Activated B cell treated with CpG ODN at 0.5 μM for 24 hours (primary cell): ENCODE measurements around the gene IFI27L1. TPM values are rescaled to one million over a fixed set of nuclear protein-coding genes. Genes with fewer than 3 reads are reported as not detected.

Source experiments
- ATAC-seq: fragments of 200-7000 bp; cut with Tn5 transposase; one replicate; pipeline ENCODE4 v1.10.0; 2021; ENCODE audit warnings: low read depth, mild to moderate bottlenecking, moderate library complexity
- CTCF ChIA-PET: fragments of 350-600 bp; sonication (Branson Sonifier 250); formaldehyde crosslinking; loops from one replicate; lab custom pipeline; 2021; ENCODE audit warnings: antibody characterized with exemption; lab: Charles Lee
- POLR2A ChIA-PET: fragments of 350-600 bp; sonication (Branson Sonifier 250); formaldehyde crosslinking; loops from one replicate; lab custom pipeline; 2021; ENCODE audit warnings: antibody characterized with exemption; lab: Charles Lee
- DNase-seq: peaks from one replicate; pipeline ENCODE4 v3.0.0; 2022
- H3K27ac Mint-ChIP-seq: one replicate; pipeline ENCODE4 v1.8.0; 2020; ENCODE audit warnings: mixed read lengths
- H3K27me3 Mint-ChIP-seq: one replicate; pipeline ENCODE4 v1.8.0; 2021; ENCODE audit warnings: mixed read lengths
- H3K36me3 Mint-ChIP-seq: one replicate; pipeline ENCODE4 v1.8.0; 2021; ENCODE audit warnings: low read depth, mixed read lengths
- H3K4me1 Mint-ChIP-seq: one replicate; pipeline ENCODE4 v1.8.0; 2021; ENCODE audit warnings: mixed read lengths
- H3K4me3 Mint-ChIP-seq: one replicate; pipeline ENCODE4 v1.8.0; 2020; ENCODE audit warnings: mild to moderate bottlenecking, mixed read lengths
- H3K9me3 Mint-ChIP-seq: one replicate; pipeline ENCODE4 v1.8.0; 2020; ENCODE audit warnings: mixed read lengths
- intact Hi-C: fragments of 100-400 bp; cut with micrococcal nuclease; formaldehyde crosslinking; loops from one replicate; pipeline ENCODE4 v1.15.1; 2024
- total RNA-seq: library from RNA; stranded (reverse); gene quantifications from 2 replicates; pipeline ENCODE4 v1.2.3, GENCODE V29; 2022
- TF ChIP-seq, protein P1 (sequence below): fragments of 200-600 bp; IDR thresholded peaks from one replicate; pipeline ENCODE4 v1.8.0; 2022; ENCODE audit warnings: antibody characterized with exemption, mild to moderate bottlenecking

Gene IFI27L1
- total RNA-seq, 1 donor from 2014 or later = 9.2 TPM

DNA sequence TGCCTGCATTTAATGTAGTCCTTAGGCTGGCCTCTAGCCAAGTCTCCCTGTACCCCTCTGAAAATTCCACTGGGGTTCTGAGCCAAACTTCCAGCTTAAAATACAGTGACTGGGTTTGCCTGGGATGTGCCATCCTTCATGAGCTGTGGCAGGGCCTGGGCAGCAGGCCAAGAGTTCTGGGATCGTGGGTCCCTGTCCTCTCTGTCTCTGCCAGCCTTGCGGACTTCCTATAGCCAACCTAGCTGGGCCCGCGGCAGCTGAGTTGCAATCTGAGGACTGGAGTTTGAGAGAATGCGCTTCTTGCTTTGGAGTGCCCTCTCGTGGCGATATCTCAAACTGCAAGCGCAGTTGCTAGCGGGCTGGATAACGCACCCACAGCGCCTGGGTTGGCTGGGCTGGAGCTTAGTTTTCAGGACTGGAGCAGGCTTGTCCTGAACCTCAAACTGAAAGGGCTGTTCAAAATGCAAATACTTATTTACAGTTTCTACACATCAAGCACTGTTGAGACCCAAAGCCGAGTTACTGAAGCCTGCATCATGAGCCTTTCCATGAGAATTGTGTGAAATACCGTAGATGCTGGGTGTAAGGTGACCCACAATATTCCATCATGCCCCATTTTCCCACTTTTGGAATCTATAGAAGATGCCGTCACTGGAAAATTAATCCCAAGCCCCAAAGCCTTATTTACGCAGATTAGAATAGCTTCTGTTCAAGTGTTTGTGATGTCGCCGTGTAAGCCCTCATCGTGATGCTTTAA lies 55.6 kb downstream of the IFI27L1 start:
- H3K36me3 Mint-ChIP-seq = no peaks in the 10 kb centered on the region
- no peak overlapping the region for H3K27ac Mint-ChIP-seq
- TF ChIP-seq, protein P1, sequence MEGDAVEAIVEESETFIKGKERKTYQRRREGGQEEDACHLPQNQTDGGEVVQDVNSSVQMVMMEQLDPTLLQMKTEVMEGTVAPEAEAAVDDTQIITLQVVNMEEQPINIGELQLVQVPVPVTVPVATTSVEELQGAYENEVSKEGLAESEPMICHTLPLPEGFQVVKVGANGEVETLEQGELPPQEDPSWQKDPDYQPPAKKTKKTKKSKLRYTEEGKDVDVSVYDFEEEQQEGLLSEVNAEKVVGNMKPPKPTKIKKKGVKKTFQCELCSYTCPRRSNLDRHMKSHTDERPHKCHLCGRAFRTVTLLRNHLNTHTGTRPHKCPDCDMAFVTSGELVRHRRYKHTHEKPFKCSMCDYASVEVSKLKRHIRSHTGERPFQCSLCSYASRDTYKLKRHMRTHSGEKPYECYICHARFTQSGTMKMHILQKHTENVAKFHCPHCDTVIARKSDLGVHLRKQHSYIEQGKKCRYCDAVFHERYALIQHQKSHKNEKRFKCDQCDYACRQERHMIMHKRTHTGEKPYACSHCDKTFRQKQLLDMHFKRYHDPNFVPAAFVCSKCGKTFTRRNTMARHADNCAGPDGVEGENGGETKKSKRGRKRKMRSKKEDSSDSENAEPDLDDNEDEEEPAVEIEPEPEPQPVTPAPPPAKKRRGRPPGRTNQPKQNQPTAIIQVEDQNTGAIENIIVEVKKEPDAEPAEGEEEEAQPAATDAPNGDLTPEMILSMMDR = no peak
- ChIA-PET POLR2A (interaction anchor here (0.9 kb wide), 1 partner anchor 100 kb away, joined by 4 read pairs; no protein-coding TSS in a partner anchor), CTCF (interaction anchor here (0.7 to 2.4 kb wide), 35 partner anchors 9 to 481 kb away, joined by 3 to 77 read pairs (median 4); partner anchors contain the start of genes DDX24 and IFI27L1)
- peak; percentile 95 for ATAC-seq
- H3K4me1 Mint-ChIP-seq = peaks cover 3% of the 10 kb centered on the region
- intact Hi-C loops = loop anchor here (1.0 to 2.0 kb wide), 5 partner anchors 44 to 481 kb away; partner anchors contain the start of genes DDX24 and IFI27L1
- peaks cover 26% of the 10 kb centered on the region for H3K27me3 Mint-ChIP-seq
- peak; percentile 72 for DNase-seq
- H3K4me3 Mint-ChIP-seq = no peak overlapping the region
- H3K9me3 Mint-ChIP-seq = peaks cover 8% of the 10 kb centered on the region

DNA sequence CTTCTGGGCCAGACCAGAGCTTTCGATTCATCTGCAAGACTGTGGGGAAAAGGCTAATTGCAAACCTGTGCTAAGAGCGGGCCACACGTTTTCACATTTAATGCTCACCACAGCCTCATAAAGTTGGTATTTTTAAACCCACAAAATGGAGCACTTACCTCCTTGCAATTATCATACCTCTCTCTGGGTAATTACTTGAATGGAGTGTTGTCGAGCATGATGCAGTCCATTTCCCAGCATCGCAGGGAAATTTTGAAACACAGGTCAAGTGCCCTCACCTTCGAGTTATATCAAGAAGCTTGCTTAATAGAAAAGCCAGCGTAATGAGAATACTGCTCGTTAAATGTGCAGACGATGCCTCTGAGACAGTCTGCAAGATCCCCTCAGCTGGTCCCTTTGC lies 57.1 kb downstream of the IFI27L1 start:
- ChIA-PET CTCF (interaction anchor here (1.0 to 2.4 kb wide), 4 partner anchors 11 to 104 kb away, joined by 3 to 12 read pairs (median 5); no protein-coding TSS in a partner anchor), POLR2A (no interaction called here)
- Mint-ChIP-seq H3K27ac (no peak overlapping the region), H3K4me3 (no peak overlapping the region), H3K4me1 (no peaks in the 10 kb centered on the region), H3K9me3 (peaks cover 8% of the 10 kb centered on the region), H3K27me3 (peaks cover 23% of the 10 kb centered on the region), H3K36me3 (no peaks in the 10 kb centered on the region)
- intact Hi-C loops = no loop called here
- TF ChIP-seq, protein P1 = no peak
- DNase-seq (no peak), ATAC-seq (no peak)

DNA sequence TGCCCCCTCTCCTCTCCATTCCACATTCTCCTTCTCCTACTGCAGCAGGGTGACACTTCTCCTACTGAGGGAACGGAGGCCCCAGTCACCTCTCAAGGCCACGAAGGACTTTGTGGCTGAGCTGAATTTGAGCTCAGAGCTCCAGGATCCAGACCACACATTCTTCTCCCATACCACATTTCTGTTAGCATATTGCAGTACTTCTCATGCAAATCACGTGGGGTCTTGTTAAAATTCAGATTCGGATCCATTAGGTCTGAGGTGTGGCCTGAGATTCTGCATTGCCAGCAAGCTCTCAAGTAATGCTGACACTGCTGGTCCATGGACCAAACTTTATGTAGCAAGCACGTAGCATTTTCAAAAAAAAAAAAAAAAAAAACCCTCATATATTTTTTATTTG lies 57.9 kb downstream of the IFI27L1 start:
- no peak overlapping the region for H3K4me3 Mint-ChIP-seq
- CTCF ChIA-PET = interaction anchor here (1.2 kb wide), 2 partner anchors 102 to 104 kb away, joined by 3 to 7 read pairs; no protein-coding TSS in a partner anchor
- no peaks in the 10 kb centered on the region for H3K36me3 Mint-ChIP-seq
- peaks cover 20% of the 10 kb centered on the region for H3K27me3 Mint-ChIP-seq
- intact Hi-C loops = no loop called here
- TF ChIP-seq, protein P1 = no peak
- ATAC-seq (no peak), DNase-seq (no peak)
- POLR2A ChIA-PET = no interaction called here
- no peaks in the 10 kb centered on the region for H3K4me1 Mint-ChIP-seq
- H3K9me3 Mint-ChIP-seq = peaks cover 8% of the 10 kb centered on the region
- H3K27ac Mint-ChIP-seq = no peak overlapping the region

DNA sequence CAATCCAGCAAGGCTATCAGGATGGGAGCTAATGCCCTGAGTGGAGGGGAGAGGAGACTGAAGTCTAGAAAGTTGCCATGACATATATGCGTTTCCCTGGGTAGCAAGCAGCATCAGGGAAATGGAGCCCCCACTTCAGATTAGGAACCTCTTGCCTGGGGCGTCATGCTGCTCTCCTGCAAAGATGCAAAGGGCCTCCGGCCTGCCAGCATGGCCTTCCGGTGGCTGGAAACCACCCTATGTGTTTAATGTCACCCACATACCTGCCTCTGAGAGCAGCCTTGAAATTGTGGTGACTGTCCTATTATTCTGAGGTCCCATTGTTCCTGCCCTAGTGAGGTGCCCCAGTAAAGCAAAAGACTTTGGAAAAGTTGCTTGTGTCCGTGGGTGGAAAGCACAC lies 58.3 kb downstream of the IFI27L1 start:
- ATAC-seq (no peak), DNase-seq (no peak)
- Mint-ChIP-seq H3K4me1 (no peaks in the 10 kb centered on the region), H3K27me3 (peaks cover 20% of the 10 kb centered on the region), H3K9me3 (peaks cover 8% of the 10 kb centered on the region), H3K36me3 (no peaks in the 10 kb centered on the region), H3K27ac (no peak overlapping the region), H3K4me3 (no peak overlapping the region)
- ChIA-PET CTCF (interaction anchor here (4.0 kb wide), 1 partner anchor 103 kb away, joined by 16 read pairs; no protein-coding TSS in a partner anchor), POLR2A (no interaction called here)
- intact Hi-C loops = no loop called here
- TF ChIP-seq, protein P1 = no peak

DNA sequence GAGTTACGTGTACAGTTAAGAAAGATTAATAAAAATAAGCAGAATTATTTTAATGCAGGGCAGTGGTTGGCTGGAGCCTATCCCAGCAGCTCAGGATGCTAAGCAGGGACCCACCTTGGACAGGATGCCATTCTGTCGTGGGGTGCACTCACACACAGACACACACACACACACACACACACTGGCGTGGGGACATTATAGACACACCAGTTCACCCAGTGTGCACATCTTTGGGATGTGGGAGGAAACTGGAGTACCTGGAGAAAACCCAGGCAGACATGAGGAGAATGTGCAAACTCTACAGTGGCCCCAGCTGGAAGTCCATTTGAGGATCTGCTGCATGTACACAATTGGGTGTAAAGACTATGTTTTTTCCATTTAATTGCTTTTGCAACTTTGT lies 61.1 kb downstream of the IFI27L1 start:
- ChIA-PET POLR2A (interaction anchor here (0.7 kb wide), 1 partner anchor 9 kb away, joined by 4 read pairs; no protein-coding TSS in a partner anchor), CTCF (interaction anchor here (1.0 to 4.0 kb wide), 5 partner anchors 38 to 203 kb away, joined by 3 to 16 read pairs (median 4); no protein-coding TSS in a partner anchor)
- TF ChIP-seq, protein P1 = no peak
- Mint-ChIP-seq H3K9me3 (no peaks in the 10 kb centered on the region), H3K4me3 (no peak overlapping the region), H3K4me1 (no peaks in the 10 kb centered on the region), H3K36me3 (no peaks in the 10 kb centered on the region), H3K27ac (no peak overlapping the region), H3K27me3 (peaks cover 8% of the 10 kb centered on the region)
- intact Hi-C loops = no loop called here
- ATAC-seq (no peak), DNase-seq (no peak)
